ENCODE results near the gene NKPD1. TPM values are rescaled to one million over a fixed set of nuclear protein-coding genes. Genes with fewer than 3 reads are reported as not detected.

NKPD1 gene
- total RNA-seq, 2 donors from 2014 or later: not detected

DNA sequence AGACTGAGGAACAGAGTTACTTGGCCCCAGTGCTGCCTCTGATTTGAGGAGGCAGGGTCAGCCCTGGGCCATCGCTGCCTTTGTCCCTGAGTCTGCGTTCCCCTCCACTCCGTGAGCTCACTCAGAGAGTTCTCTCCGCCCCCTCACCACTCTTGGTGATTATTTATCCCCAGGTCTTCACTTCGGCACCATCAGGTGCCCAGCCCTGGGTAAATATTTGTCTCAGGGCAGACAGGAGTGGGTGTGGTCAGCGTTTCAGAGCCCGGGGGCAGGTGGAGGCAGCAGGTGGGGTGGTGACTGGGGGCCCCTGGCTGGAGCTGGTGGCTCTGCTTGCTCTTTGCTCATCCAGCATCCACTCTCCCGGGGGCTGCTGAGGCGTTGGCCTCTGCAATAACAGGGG is 47.2 kb downstream of the NKPD1 start:
- no peak overlapping the region for H3K4me3 ChIP-seq
- no peaks in the 10 kb centered on the region for H3K9me3 ChIP-seq
- intact Hi-C loops (cut with DNase I): no loop called here
- peaks cover 39% of the 10 kb centered on the region for H3K4me1 ChIP-seq
- DNase-seq (peak in 3 of 4 donors; percentile 48 to 54 (median 50)), ATAC-seq (peak; percentile 36)
- TF ChIP-seq POLR2A (IDR thresholded peaks at IDR 0.05): no peak
- TF ChIP-seq, protein P1, sequence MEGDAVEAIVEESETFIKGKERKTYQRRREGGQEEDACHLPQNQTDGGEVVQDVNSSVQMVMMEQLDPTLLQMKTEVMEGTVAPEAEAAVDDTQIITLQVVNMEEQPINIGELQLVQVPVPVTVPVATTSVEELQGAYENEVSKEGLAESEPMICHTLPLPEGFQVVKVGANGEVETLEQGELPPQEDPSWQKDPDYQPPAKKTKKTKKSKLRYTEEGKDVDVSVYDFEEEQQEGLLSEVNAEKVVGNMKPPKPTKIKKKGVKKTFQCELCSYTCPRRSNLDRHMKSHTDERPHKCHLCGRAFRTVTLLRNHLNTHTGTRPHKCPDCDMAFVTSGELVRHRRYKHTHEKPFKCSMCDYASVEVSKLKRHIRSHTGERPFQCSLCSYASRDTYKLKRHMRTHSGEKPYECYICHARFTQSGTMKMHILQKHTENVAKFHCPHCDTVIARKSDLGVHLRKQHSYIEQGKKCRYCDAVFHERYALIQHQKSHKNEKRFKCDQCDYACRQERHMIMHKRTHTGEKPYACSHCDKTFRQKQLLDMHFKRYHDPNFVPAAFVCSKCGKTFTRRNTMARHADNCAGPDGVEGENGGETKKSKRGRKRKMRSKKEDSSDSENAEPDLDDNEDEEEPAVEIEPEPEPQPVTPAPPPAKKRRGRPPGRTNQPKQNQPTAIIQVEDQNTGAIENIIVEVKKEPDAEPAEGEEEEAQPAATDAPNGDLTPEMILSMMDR (IDR thresholded peaks at IDR 0.05): no peak
- no peaks in the 10 kb centered on the region for H3K36me3 ChIP-seq (replicated peaks in 1 of 2; ENCODE audit: insufficient read depth in 1 of 2, low read depth in 2 of 2)
- WGBS, 2 donors: 10 to 23% methylated on average over 7 to 9 of the region's 9 CpGs
- H3K27ac ChIP-seq: no peak overlapping the region
- no peaks in the 10 kb centered on the region for H3K27me3 ChIP-seq

- no peak overlapping the region for H3K4me3 ChIP-seq
- H3K4me1 ChIP-seq: peaks cover 26% of the 10 kb centered on the region
- no peaks in the 10 kb centered on the region for H3K27me3 ChIP-seq
- ATAC-seq: no peak
- TF ChIP-seq, protein P1 (IDR thresholded peaks at IDR 0.05): no peak
- TF ChIP-seq POLR2A (IDR thresholded peaks at IDR 0.05): no peak
- H3K9me3 ChIP-seq: no peaks in the 10 kb centered on the region
- intact Hi-C loops (cut with DNase I): no loop called here
- no peak overlapping the region for H3K27ac ChIP-seq
- 89 to 94% methylated on average over 7 to 11 of the region's 11 CpGs for WGBS, 2 donors
- no peak for DNase-seq
- no peaks in the 10 kb centered on the region for H3K36me3 ChIP-seq (replicated peaks in 1 of 2; ENCODE audit: insufficient read depth in 1 of 2, low read depth in 2 of 2)
Measured at GRCh38 chr19:45112111-45112827, 48.5 kb downstream of the NKPD1 start.

Other genes with a start within 250 kb of the NKPD1 start
- gene APOC1, start 246.4 kb downstream of the NKPD1 start, total RNA-seq: 10 to 100 TPM in 1 of 2 donors, 1 to 10 TPM in 1; 5.4 to 24.1 TPM
- not detected for gene APOC4, start 218.7 kb downstream of the NKPD1 start, total RNA-seq
- not detected for gene APOC2, start 214.9 kb downstream of the NKPD1 start, total RNA-seq
- gene CLPTM1, start 205.6 kb downstream of the NKPD1 start, total RNA-seq: 10 to 100 TPM; 37.1 to 48.5 TPM
- 10 to 100 TPM in 1 of 2 donors, 1 to 10 TPM in 1; 8.9 to 11.9 TPM for gene RELB, start 159.5 kb downstream of the NKPD1 start, total RNA-seq
- gene CLASRP, start 121.9 kb downstream of the NKPD1 start, total RNA-seq: 10 to 100 TPM; 40.2 to 64.9 TPM
- gene ZNF296, start 84.5 kb downstream of the NKPD1 start, total RNA-seq: under 1 TPM in 1 of 2 donors, not detected in 1; 0.26 TPM
- gene GEMIN7, start 81.7 kb downstream of the NKPD1 start, total RNA-seq: 10 to 100 TPM; 15.8 to 19.5 TPM
- gene PPP1R37, start 67.8 kb downstream of the NKPD1 start, total RNA-seq: 10 to 100 TPM; 16.6 to 49.8 TPM
- gene TRAPPC6A, start 17.3 kb upstream of the NKPD1 start, total RNA-seq: 1 to 10 TPM in 1 of 2 donors, not detected in 1; 8.3 TPM
- gene BLOC1S3, start 17.8 kb upstream of the NKPD1 start, total RNA-seq: 10 to 100 TPM in 1 of 2 donors, 1 to 10 TPM in 1; 4.9 to 12.5 TPM
- gene EXOC3L2, start 84.4 kb upstream of the NKPD1 start, total RNA-seq: 1 to 10 TPM; 4.2 to 6.9 TPM
- 10 to 100 TPM in 1 of 2 donors, 1 to 10 TPM in 1; 9.2 to 12.5 TPM for gene MARK4, start 90.3 kb upstream of the NKPD1 start, total RNA-seq
- gene CKM, start 161.9 kb upstream of the NKPD1 start, total RNA-seq: not detected
- 10 to 100 TPM in 1 of 2 donors, 1 to 10 TPM in 1; 1.3 to 11.7 TPM for gene KLC3, start 179.8 kb upstream of the NKPD1 start, total RNA-seq
- 10 to 100 TPM in 1 of 2 donors, 1 to 10 TPM in 1; 7.8 to 29.3 TPM for gene ERCC2, start 209.6 kb upstream of the NKPD1 start, total RNA-seq
- gene PPP1R13L, start 244.1 kb upstream of the NKPD1 start, total RNA-seq: 10 to 100 TPM; 26.4 to 32.9 TPM
- 1 to 10 TPM; 1.8 to 2.0 TPM for gene POLR1G, start 245.7 kb upstream of the NKPD1 start, total RNA-seq

All from body of pancreas (tissue), 4 donors.